Thoracic aorta (tissue), 2 donors: ENCODE data around the gene DDX6. TPM values are rescaled to one million over a fixed set of nuclear protein-coding genes. Genes with fewer than 3 reads are reported as not detected.

ENCODE experiments used
- ATAC-seq: fragments of 150-250 bp; one replicate; pipeline ENCODE4 v1.8.0; 2017; ENCODE audit warnings: low read depth; ENCODE audit not compliant: insufficient number of reproducible peaks, low FRiP score
- DNase-seq: peaks from one replicate; pipeline ENCODE4 v3.0.0-alpha.2; 2020; ENCODE audit warnings: low spot score
- H3K27ac ChIP-seq, 2 donors: fragments of 200-600 bp; sonication (generic); 1 replicate in 1 of 2; 2 replicates in 1 of 2; pipeline ENCODE4 v1.5.1; 2016; ENCODE audit warnings: mild to moderate bottlenecking in 2 of 2, moderate library complexity in 2 of 2
- H3K27me3 ChIP-seq: fragments of 200-600 bp; sonication (generic); replicated peaks from 2 replicates; pipeline ENCODE4 v1.6.0; 2016; ENCODE audit warnings: mild to moderate bottlenecking; ENCODE audit not compliant: insufficient read depth
- H3K36me3 ChIP-seq: fragments of 200-600 bp; sonication (generic); one replicate; pipeline ENCODE4 v1.5.1; 2016
- H3K4me1 ChIP-seq, 2 donors: fragments of 200-600 bp; sonication (generic); 1 replicate in 1 of 2; 2 replicates in 1 of 2; pipeline versions ENCODE4 v1.5.1 to v1.6.0; 2016; ENCODE audit warnings: low read depth in 2 of 2, mild to moderate bottlenecking in 1 of 2; ENCODE audit not compliant: control insufficient read depth in 1 of 2
- H3K4me3 ChIP-seq: fragments of 200-600 bp; sonication (generic); 2 replicates; pipeline ENCODE4 v1.5.1; 2016; ENCODE audit warnings: mild to moderate bottlenecking
- H3K9me3 ChIP-seq: fragments of 200-600 bp; sonication (generic); 2 replicates; pipeline ENCODE4 v1.5.1; 2016
- total RNA-seq, 2 donors: library from RNA; depleted of rRNA; stranded (reverse); fragments of >200 nt; gene quantifications; one replicate each; pipeline versions ENCODE4 v1.1.0 to v1.2.3, GENCODE V29; 2016
- TF ChIP-seq, protein P1 (sequence below): fragments of 200-600 bp; sonication (generic); IDR thresholded peaks from one replicate; pipeline ENCODE4 v1.5.1; 2019; ENCODE audit warnings: antibody characterized with exemption

The DDX6 gene
- total RNA-seq, 2 donors from 2014 or later = 77.2 to 161 TPM

DNA sequence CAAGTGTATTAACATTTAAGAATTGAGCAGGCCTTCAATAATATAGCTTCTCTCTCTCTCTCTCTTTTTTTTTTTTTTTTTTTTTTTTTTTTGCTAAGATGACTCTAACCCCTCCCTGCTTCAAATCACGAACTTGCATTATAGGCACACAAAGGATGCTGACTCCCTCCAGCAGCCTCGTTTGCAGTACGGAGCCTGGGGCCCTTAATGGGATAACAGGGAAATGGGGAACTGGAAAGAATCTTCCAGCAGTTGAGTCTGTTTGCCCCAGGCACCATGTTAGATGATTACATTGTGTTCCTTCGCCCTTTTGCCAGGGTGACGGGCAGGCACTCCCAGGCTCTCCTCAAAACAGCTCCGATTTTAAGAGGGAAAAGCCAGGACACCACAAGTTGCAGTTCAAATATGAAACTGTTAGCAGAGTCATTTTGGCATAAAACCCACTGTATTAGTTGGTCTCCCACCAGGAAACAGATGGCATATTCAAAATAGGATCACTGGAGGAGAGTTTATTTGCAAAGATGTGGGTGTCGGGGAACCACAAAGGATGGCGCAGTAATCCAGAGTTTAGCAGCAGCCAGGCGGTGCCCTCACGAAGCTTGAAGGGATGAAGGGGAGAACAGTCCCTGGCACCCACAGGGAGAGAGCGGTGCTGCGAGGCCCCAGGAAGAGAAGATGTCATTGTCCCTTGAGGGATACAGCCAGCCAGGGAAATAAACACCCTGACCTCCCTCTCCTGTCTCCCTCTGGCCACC, 85.0 kb downstream of the DDX6 start:
- H3K4me1 ChIP-seq = no peaks in the 10 kb centered on the region
- no peaks in the 10 kb centered on the region for H3K36me3 ChIP-seq
- no peaks in the 10 kb centered on the region for H3K9me3 ChIP-seq
- H3K4me3 ChIP-seq = no peak overlapping the region
- ATAC-seq = no peak
- no peak overlapping the region for H3K27ac ChIP-seq
- DNase-seq = no peak
- H3K27me3 ChIP-seq = no peaks in the 10 kb centered on the region
- TF ChIP-seq, protein P1, sequence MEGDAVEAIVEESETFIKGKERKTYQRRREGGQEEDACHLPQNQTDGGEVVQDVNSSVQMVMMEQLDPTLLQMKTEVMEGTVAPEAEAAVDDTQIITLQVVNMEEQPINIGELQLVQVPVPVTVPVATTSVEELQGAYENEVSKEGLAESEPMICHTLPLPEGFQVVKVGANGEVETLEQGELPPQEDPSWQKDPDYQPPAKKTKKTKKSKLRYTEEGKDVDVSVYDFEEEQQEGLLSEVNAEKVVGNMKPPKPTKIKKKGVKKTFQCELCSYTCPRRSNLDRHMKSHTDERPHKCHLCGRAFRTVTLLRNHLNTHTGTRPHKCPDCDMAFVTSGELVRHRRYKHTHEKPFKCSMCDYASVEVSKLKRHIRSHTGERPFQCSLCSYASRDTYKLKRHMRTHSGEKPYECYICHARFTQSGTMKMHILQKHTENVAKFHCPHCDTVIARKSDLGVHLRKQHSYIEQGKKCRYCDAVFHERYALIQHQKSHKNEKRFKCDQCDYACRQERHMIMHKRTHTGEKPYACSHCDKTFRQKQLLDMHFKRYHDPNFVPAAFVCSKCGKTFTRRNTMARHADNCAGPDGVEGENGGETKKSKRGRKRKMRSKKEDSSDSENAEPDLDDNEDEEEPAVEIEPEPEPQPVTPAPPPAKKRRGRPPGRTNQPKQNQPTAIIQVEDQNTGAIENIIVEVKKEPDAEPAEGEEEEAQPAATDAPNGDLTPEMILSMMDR = no peak

DNA sequence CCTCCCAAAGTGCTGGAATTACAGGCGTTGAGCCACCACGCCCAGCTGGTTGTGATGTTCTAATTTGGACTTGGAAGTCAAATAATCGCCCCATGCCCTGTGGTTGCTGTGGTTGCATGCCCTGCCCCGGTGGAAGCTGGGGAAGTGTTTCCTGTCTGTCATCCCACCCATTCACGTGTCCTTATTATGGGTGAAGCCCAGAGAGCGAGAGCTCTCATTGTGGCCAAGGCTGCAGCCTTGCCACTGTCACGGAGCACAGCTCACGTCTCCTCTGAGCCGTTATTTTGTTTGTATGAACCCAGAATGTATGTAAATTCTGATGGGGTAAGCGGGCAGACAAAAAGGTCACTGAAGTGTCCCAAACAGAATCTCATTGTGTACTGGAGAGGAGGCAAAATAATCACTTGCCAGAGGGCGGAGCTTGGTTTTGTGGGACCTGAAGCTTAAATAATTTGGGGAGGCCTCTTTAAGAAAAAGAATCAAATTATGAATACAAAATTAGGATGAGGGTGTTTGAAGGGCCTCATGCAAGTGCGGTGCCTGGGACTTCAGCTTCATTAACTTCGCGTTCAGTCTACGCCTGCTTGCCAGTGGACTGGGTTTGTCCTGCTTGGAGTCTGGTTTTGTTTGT, 85.7 kb downstream of the DDX6 start:
- TF ChIP-seq, protein P1 = no peak
- no peaks in the 10 kb centered on the region for H3K27me3 ChIP-seq
- no peak for ATAC-seq
- H3K9me3 ChIP-seq = no peaks in the 10 kb centered on the region
- H3K4me1 ChIP-seq = no peaks in the 10 kb centered on the region
- no peak overlapping the region for H3K27ac ChIP-seq
- no peak overlapping the region for H3K4me3 ChIP-seq
- DNase-seq = no peak
- H3K36me3 ChIP-seq = no peaks in the 10 kb centered on the region

DNA sequence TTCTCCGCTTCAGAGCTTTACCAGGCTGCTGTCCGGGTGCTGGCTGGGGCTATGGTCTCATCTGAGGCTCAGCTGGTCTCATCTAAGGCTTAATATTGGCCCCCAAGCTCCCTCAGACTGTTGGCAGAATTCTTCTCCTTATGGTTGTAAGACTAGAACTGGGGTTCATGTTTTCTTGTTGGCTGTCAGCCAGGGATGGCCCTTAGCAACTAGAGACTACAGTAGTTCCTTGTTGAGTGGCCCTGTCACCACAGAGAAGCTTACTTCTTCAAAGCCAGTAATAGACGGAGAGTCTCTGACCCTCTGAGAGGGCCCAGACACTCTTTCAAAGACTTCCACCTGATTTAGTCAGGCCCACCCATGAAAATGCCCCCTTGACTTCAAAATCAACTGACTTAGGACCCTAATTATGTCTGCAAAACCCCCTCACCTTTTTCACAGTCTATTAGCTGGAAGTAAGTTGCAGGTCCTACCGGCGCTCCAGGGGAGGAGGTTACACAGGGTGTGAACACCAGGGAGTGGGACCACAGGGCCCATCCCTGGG, 87.3 kb downstream of the DDX6 start:
- Histone ChIP-seq H3K4me3 (no peak overlapping the region), H3K27me3 (no peaks in the 10 kb centered on the region), H3K9me3 (no peaks in the 10 kb centered on the region), H3K27ac (no peak overlapping the region), H3K36me3 (no peaks in the 10 kb centered on the region), H3K4me1 (no peaks in the 10 kb centered on the region)
- TF ChIP-seq, protein P1 = no peak
- DNase-seq = no peak
- no peak for ATAC-seq

DNA sequence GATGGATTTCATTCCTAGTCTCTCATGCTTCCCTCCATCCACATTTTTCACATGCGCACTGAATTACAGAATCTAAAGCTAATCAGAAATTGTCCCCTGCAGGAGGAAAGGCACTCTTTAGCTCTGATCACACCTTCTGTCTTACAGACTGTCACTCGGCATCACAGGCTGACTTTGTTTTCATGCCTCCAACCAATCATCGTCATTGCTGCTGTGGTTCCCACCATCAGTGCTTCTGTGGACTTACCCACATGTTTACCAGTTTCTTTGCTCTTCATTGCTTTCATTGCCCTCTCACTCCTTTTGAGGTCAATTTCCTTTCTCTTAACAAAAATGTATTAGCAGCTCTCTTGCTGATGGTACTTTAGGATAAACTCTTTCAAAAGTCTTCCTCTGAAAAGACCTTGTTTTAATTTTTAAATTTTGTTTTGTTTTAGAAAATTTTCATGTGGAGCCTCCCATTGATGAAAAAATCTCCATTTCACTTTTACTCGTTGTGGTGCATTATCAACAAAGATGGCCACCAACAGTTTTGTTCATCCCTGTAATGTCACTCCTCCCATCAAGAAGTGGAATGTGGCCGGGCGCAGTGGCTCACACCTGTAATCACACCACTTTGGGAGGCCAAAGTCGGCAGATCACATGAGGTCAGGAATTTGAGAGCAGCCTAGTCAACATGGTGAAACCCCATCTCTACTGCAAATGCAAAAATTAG, 91.3 kb downstream of the DDX6 start:
- no peak for ATAC-seq
- no peak overlapping the region for H3K4me3 ChIP-seq
- no peaks in the 10 kb centered on the region for H3K36me3 ChIP-seq
- TF ChIP-seq, protein P1 = no peak
- no peaks in the 10 kb centered on the region for H3K27me3 ChIP-seq
- DNase-seq = no peak
- no peaks in the 10 kb centered on the region for H3K4me1 ChIP-seq
- no peaks in the 10 kb centered on the region for H3K9me3 ChIP-seq
- H3K27ac ChIP-seq = no peak overlapping the region

Other genes with a start within 250 kb of the DDX6 start
- gene IFT46, start 225.2 kb downstream of the DDX6 start, total RNA-seq = 10 to 100 TPM; 27.5 to 50.8 TPM
- gene ARCN1, start 218.8 kb downstream of the DDX6 start, total RNA-seq = 100 to 1,000 TPM; 116 to 125 TPM
- 100 to 1,000 TPM; 206 to 377 TPM for gene PHLDB1, start 183.5 kb downstream of the DDX6 start, total RNA-seq
- gene TREH, start 111.5 kb downstream of the DDX6 start, total RNA-seq = not detected
- gene CXCR5, start 92.7 kb upstream of the DDX6 start, total RNA-seq = not detected
- 10 to 100 TPM; 28.6 to 68.8 TPM for gene BCL9L, start 134.8 kb upstream of the DDX6 start, total RNA-seq
- not detected for gene UPK2, start 165.1 kb upstream of the DDX6 start, total RNA-seq
- not detected for gene FOXR1, start 180.6 kb upstream of the DDX6 start, total RNA-seq
- 100 to 1,000 TPM in 1 of 2 donors, 10 to 100 TPM in 1; 63.5 to 128 TPM for gene CENATAC, start 207.0 kb upstream of the DDX6 start, total RNA-seq
- gene RPS25, start 227.2 kb upstream of the DDX6 start, total RNA-seq = 100 to 1,000 TPM; 672 to 840 TPM
- gene TRAPPC4, start 227.6 kb upstream of the DDX6 start, total RNA-seq = 10 to 100 TPM; 58.2 to 63.0 TPM
- 10 to 100 TPM; 12.5 to 15.0 TPM for gene SLC37A4, start 239.7 kb upstream of the DDX6 start, total RNA-seq